Measurements from ENCODE around the gene GPBP1. TPM values are rescaled to one million over a fixed set of nuclear protein-coding genes. Genes with fewer than 3 reads are reported as not detected.
"Not testable (repeated sequence)": the region's sequence is repeated elsewhere in the genome, so short reads cannot be mapped to it uniquely, and the experiment has no call there.

The GPBP1 gene
- total and polyA plus RNA-seq, 2 experiments from 2014 or later: 105 to 109 TPM

DNA sequence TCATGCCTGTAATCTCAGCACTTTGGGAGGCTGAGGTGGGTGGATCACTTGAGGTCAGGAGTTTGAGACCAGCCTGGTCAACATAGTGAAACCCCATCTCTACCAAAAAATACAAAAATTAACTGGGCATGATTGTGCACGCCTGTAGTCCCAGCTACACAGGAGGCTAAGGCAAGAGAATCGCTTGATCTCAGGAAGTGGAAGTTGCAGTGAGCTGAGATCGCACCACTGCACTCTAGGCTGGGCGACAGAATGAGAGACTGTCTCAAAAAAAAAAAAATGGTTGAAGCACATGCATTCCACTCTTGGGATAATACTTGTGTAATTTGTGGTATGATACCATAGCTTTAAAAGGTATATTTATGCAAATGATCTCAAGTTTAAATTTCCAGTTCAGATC, 14.1 kb downstream of the GPBP1 start:
- H3K9me3 Mint-ChIP-seq; H2AFZ ChIP-seq; H3K27me3 ChIP-seq (ENCODE audit: insufficient read depth); H3K27me3 Mint-ChIP-seq (ENCODE audit: insufficient read depth, low read depth, poor library complexity); H3K4me3 ChIP-seq; H3K36me3 ChIP-seq (ENCODE audit: insufficient read depth); ATAC-seq; H3K9me2 ChIP-seq (ENCODE audit: insufficient read depth); H3F3A ChIP-seq (replicated peaks; ENCODE audit: low read depth); H3K4me2 ChIP-seq; H3K4me3 Mint-ChIP-seq; DNase-seq (ENCODE audit: low spot score): not testable (repeated sequence)
- Histone ChIP-seq H4K20me1 (replicated peaks; ENCODE audit: insufficient read depth) (peaks cover 98% of the 10 kb centered on the region), H3K27ac (ENCODE audit: low read depth) (peak overlapping the region; percentile 37; the same call in 1 of the 2 replicates), H3K79me2 (replicated peaks; ENCODE audit: insufficient read depth) (peaks cover 100% of the 10 kb centered on the region), H3K4me1 (ENCODE audit: insufficient read depth) (peaks cover 54% of the 10 kb centered on the region)
- H3K4me1 Mint-ChIP-seq: peaks cover 51% of the 10 kb centered on the region
- H3K36me3 Mint-ChIP-seq (ENCODE audit: low read depth): peaks cover 25% of the 10 kb centered on the region
- H3K27ac Mint-ChIP-seq: 0 out of 2 replicates have a peak overlapping the region, but pooled peaks have one; percentile 22

DNA sequence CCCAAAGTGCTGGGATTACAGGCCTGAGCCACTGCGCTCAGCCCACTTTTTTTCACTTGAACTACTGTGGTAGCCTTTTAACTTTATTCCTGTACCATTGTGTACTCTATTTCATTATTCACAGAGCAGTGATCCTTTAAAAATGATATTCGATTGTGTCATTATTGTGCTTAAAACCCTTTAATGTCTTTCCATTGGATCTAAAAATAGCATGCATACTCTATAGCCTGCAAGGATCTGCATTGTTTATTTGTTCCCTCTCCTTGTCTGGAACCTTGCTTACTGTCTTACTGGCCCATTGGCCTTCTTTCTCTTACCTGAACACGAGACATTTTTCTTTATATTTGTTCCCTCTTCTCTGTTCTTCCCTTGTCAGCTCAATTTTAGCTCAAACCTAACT, 15.7 kb downstream of the GPBP1 start:
- H3K27me3 Mint-ChIP-seq (ENCODE audit: insufficient read depth, low read depth, poor library complexity): peaks cover 5% of the 10 kb centered on the region
- Histone ChIP-seq H3K4me3 (no peak overlapping the region), H4K20me1 (replicated peaks; ENCODE audit: insufficient read depth) (peaks cover 89% of the 10 kb centered on the region), H3K9me2 (ENCODE audit: insufficient read depth) (no peaks in the 10 kb centered on the region), H3K4me2 (peak overlapping the region; percentile 8; the same call in 1 of the 2 replicates), H3K27me3 (ENCODE audit: insufficient read depth) (no peaks in the 10 kb centered on the region), H2AFZ (no peak overlapping the region), H3K36me3 (ENCODE audit: insufficient read depth) (no peaks in the 10 kb centered on the region; the same call in 1 of the 2 replicates), H3K4me1 (ENCODE audit: insufficient read depth) (peaks cover 47% of the 10 kb centered on the region), H3K79me2 (replicated peaks; ENCODE audit: insufficient read depth) (peaks cover 100% of the 10 kb centered on the region), H3K27ac (ENCODE audit: low read depth) (no peak overlapping the region), H3F3A (replicated peaks; ENCODE audit: low read depth) (no peaks in the 10 kb centered on the region)
- H3K4me3 Mint-ChIP-seq: no peak overlapping the region
- ATAC-seq: no peak
- DNase-seq (ENCODE audit: low spot score): no peak
- TF ChIP-seq CREB1 (CRISPR knock-in tag; IDR thresholded peaks at IDR 0.05; ENCODE audit: low read depth): no peak
- TF ChIP-seq EZH2phosphoT487 (IDR thresholded peaks at IDR 0.05; ENCODE audit: unreplicated experiment): no peak
- peaks cover 21% of the 10 kb centered on the region for H3K36me3 Mint-ChIP-seq (ENCODE audit: low read depth)
- peaks cover 46% of the 10 kb centered on the region for H3K4me1 Mint-ChIP-seq
- H3K9me3 Mint-ChIP-seq: no peaks in the 10 kb centered on the region
- H3K27ac Mint-ChIP-seq: no peak overlapping the region

DNA sequence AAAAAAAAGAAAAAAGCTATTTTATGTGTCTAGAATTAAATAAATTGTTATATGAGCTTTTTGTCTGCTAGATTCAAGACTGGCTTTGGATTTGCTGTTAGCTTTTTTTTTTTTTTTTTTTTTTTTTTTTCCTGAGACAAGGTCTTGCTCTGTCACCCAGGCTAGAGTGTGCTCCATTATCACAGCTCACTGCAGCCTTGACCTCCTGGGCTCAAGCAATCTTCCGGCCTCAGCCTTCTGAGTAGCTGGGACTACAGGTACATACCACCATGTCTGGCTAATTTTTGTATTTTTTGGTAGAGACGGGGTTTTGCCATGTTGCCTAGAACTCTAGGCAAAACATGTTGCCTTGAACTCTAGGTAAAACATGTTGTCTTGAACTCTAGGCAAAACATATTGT, 16.7 kb downstream of the GPBP1 start:
- H3K9me2 ChIP-seq (ENCODE audit: insufficient read depth): no peaks in the 10 kb centered on the region
- no peak overlapping the region for H3K4me3 ChIP-seq
- no peaks in the 10 kb centered on the region for H3F3A ChIP-seq (replicated peaks; ENCODE audit: low read depth)
- no peaks in the 10 kb centered on the region for H3K27me3 ChIP-seq (ENCODE audit: insufficient read depth)
- no peak overlapping the region for H2AFZ ChIP-seq
- no peak for ATAC-seq
- H4K20me1 ChIP-seq (replicated peaks; ENCODE audit: insufficient read depth): peaks cover 88% of the 10 kb centered on the region
- Mint-ChIP-seq H3K4me3 (no peak overlapping the region), H3K36me3 (ENCODE audit: low read depth) (peaks cover 23% of the 10 kb centered on the region), H3K9me3 (no peaks in the 10 kb centered on the region), H3K27ac (no peak overlapping the region; the same call in 1 of the 2 replicates), H3K4me1 (peaks cover 47% of the 10 kb centered on the region), H3K27me3 (ENCODE audit: insufficient read depth, low read depth, poor library complexity) (peaks cover 5% of the 10 kb centered on the region)
- peaks cover 100% of the 10 kb centered on the region for H3K79me2 ChIP-seq (replicated peaks; ENCODE audit: insufficient read depth)
- no peak for DNase-seq (ENCODE audit: low spot score)
- H3K4me2 ChIP-seq: no peak overlapping the region
- peaks cover 43% of the 10 kb centered on the region for H3K4me1 ChIP-seq (ENCODE audit: insufficient read depth)
- no peaks in the 10 kb centered on the region; the same call in 1 of the 2 replicates for H3K36me3 ChIP-seq (ENCODE audit: insufficient read depth)
- H3K27ac ChIP-seq (ENCODE audit: low read depth): no peak overlapping the region
- TF ChIP-seq EZH2 (IDR thresholded peaks at IDR 0.05; ENCODE audit: low read depth, unreplicated experiment) (no peak), CREB1 (CRISPR knock-in tag; IDR thresholded peaks at IDR 0.05; ENCODE audit: low read depth) (no peak), STAT1 (IDR thresholded peaks at IDR 0.05; ENCODE audit: unreplicated experiment) (no peak), POLR2AphosphoS5 (IDR thresholded peaks at IDR 0.05; ENCODE audit: low read depth) (no peak), ETS1 (IDR thresholded peaks at IDR 0.05) (no peak), EZH2phosphoT487 (IDR thresholded peaks at IDR 0.05; ENCODE audit: unreplicated experiment) (no peak), ZNF114 (CRISPR knock-in tag; IDR thresholded peaks at IDR 0.05) (no peak)
- TF ChIP-seq, protein P1, sequence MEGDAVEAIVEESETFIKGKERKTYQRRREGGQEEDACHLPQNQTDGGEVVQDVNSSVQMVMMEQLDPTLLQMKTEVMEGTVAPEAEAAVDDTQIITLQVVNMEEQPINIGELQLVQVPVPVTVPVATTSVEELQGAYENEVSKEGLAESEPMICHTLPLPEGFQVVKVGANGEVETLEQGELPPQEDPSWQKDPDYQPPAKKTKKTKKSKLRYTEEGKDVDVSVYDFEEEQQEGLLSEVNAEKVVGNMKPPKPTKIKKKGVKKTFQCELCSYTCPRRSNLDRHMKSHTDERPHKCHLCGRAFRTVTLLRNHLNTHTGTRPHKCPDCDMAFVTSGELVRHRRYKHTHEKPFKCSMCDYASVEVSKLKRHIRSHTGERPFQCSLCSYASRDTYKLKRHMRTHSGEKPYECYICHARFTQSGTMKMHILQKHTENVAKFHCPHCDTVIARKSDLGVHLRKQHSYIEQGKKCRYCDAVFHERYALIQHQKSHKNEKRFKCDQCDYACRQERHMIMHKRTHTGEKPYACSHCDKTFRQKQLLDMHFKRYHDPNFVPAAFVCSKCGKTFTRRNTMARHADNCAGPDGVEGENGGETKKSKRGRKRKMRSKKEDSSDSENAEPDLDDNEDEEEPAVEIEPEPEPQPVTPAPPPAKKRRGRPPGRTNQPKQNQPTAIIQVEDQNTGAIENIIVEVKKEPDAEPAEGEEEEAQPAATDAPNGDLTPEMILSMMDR (conservative IDR thresholded peaks at IDR 0.05; ENCODE audit: low read depth in 2 of 2): no peak
- TF ChIP-seq, protein P2, sequence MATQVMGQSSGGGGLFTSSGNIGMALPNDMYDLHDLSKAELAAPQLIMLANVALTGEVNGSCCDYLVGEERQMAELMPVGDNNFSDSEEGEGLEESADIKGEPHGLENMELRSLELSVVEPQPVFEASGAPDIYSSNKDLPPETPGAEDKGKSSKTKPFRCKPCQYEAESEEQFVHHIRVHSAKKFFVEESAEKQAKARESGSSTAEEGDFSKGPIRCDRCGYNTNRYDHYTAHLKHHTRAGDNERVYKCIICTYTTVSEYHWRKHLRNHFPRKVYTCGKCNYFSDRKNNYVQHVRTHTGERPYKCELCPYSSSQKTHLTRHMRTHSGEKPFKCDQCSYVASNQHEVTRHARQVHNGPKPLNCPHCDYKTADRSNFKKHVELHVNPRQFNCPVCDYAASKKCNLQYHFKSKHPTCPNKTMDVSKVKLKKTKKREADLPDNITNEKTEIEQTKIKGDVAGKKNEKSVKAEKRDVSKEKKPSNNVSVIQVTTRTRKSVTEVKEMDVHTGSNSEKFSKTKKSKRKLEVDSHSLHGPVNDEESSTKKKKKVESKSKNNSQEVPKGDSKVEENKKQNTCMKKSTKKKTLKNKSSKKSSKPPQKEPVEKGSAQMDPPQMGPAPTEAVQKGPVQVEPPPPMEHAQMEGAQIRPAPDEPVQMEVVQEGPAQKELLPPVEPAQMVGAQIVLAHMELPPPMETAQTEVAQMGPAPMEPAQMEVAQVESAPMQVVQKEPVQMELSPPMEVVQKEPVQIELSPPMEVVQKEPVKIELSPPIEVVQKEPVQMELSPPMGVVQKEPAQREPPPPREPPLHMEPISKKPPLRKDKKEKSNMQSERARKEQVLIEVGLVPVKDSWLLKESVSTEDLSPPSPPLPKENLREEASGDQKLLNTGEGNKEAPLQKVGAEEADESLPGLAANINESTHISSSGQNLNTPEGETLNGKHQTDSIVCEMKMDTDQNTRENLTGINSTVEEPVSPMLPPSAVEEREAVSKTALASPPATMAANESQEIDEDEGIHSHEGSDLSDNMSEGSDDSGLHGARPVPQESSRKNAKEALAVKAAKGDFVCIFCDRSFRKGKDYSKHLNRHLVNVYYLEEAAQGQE (IDR thresholded peaks at IDR 0.05; ENCODE audit: unreplicated experiment): no peak

All from GM23338 (cell line).